Smooth muscle cell (in vitro differentiated cells): ENCODE measurements around the gene TRH. TPM values are rescaled to one million over a fixed set of nuclear protein-coding genes. Genes with fewer than 3 reads are reported as not detected.
"Not testable (repeated sequence)": the region's sequence is repeated elsewhere in the genome, so short reads cannot be mapped to it uniquely, and the experiment has no call there.

Experiments
- DNase-seq: peaks from one replicate; lab custom pipeline; 2025; ENCODE audit not compliant: unreplicated experiment; lab: John Stamatoyannopoulos, UW
- H2AFZ ChIP-seq: fragments of 200-600 bp; sonication (generic); 2 replicates; pipeline ENCODE4 v1.6.0; 2016; ENCODE audit warnings: antibody characterized with exemption, low read depth, mild to moderate bottlenecking
- H3F3A ChIP-seq: fragments of 200-600 bp; sonication (generic); 2 replicates; pipeline ENCODE4 v1.6.0; 2017; ENCODE audit warnings: antibody characterized with exemption, low read depth
- H3K27ac ChIP-seq: fragments of 200-600 bp; sonication (generic); 2 replicates; pipeline ENCODE4 v1.5.1; 2016; ENCODE audit warnings: low read depth, mild to moderate bottlenecking
- H3K27me3 ChIP-seq: fragments of 200-600 bp; sonication (generic); 2 replicates; pipeline ENCODE4 v1.6.1; 2016; ENCODE audit warnings: low read depth, mild to moderate bottlenecking
- H3K36me3 ChIP-seq: fragments of 200-600 bp; sonication (generic); 2 replicates; pipeline ENCODE4 v1.5.1; 2016; ENCODE audit warnings: low read depth
- H3K4me1 ChIP-seq: fragments of 200-600 bp; sonication (generic); 2 replicates; pipeline ENCODE4 v1.5.1; 2016; ENCODE audit warnings: low read depth
- H3K4me2 ChIP-seq: fragments of 200-600 bp; sonication (generic); 2 replicates; pipeline ENCODE4 v1.6.0; 2016; ENCODE audit warnings: mild to moderate bottlenecking
- H3K4me3 ChIP-seq: fragments of 200-600 bp; sonication (generic); 2 replicates; pipeline ENCODE4 v1.5.1; 2016; ENCODE audit warnings: mild to moderate bottlenecking
- H3K79me2 ChIP-seq: fragments of 200-600 bp; sonication (generic); 2 replicates; pipeline ENCODE4 v1.6.0; 2016; ENCODE audit warnings: low read depth, mild to moderate bottlenecking
- H3K9ac ChIP-seq: fragments of 200-600 bp; sonication (generic); 2 replicates; pipeline ENCODE4 v1.6.0; 2016; ENCODE audit warnings: low read depth
- H3K9me3 ChIP-seq: fragments of 200-600 bp; sonication (generic); replicated peaks from 2 replicates; pipeline ENCODE4 v1.5.1; 2016; ENCODE audit warnings: low read depth
- H4K20me1 ChIP-seq: fragments of 200-600 bp; sonication (generic); 2 replicates; pipeline ENCODE4 v1.6.0; 2016; ENCODE audit warnings: low read depth
- WGBS: methylation state at CpG from one replicate; pipeline ENCODE4 v1.1.7; 2016; ENCODE audit warnings: low lambda C conversion rate; 5-methylcytosine and 5-hydroxymethylcytosine counted together
- polyA plus RNA-seq: library from polyadenylated mRNA; unstranded; fragments of >200 nt; fragmentation: Nextera tagmentation; extraction: Ambion mirVana; gene quantifications from 2 replicates; pipeline ENCODE4 v1.2.1, GENCODE V29; 2016
- total RNA-seq: library from RNA; depleted of rRNA; stranded (reverse); fragments of >200 nt; gene quantifications from 2 replicates; pipeline ENCODE4 v1.2.3, GENCODE V29; 2014
- TF ChIP-seq, protein P1 (sequence below): fragments of 200-600 bp; sonication (generic); IDR thresholded peaks from 2 replicates; pipeline ENCODE4 v1.5.1; 2017; ENCODE audit warnings: borderline replicate concordance, mild to moderate bottlenecking, antibody characterized with exemption; ENCODE audit not compliant: insufficient read depth, poor library complexity, severe bottlenecking

The TRH gene
- total and polyA plus RNA-seq, 2 experiments from 2014 or later = not detected

DNA sequence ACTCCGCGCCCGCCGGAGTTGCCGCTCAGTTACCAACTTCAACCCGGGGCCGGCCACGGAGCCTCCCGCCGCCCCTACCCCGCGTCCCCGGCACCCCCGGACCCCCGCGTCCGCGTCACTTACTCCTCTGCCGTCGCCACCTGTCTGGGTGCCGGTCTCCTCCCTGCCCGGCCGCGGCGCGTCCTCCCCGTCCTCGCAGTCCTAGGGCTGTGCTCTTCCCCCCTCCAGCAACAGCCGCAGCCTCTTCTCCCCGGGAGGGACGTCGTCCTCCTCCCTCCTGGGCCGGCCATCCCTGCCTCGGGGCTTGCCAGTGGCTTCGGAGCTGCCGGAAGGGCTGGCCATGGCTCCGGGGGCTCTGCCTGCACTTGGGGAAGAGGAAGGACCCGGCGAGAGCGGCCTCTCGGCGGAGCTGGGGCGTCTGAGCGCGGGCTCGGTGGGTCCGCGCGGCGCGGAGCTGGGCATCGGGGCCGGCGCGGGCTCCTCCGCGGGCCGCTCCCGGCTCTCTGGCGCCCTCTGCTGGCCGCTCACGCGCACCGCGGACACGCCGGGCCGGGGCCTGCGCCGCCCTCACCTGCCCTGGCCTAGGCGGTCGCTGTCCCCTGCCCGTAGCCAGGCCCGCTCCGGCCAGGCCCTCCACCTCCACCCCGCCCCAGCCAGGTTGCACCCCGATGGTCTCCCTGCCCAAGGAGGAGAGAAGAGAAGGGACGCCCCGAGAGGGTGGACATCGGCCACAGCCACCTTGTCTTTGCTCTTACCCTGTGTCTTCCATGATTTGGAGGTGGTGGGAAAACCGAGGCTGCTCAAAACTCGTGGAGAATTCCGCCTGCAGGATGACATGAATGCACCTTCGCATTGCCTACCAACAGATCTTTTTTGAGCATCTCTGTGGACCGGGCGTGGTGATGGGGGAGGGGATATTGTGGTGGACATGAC lies 28.4 kb downstream of the TRH start:
- not testable (repeated sequence) for H3K27ac ChIP-seq, H4K20me1 ChIP-seq, H3K9me3 ChIP-seq, H3K36me3 ChIP-seq, H3F3A ChIP-seq, H3K79me2 ChIP-seq, H3K9ac ChIP-seq, H3K4me1 ChIP-seq
- peak overlapping the region; percentile 65 for H2AFZ ChIP-seq
- peak overlapping the region; percentile 56 for H3K4me3 ChIP-seq
- 11% methylated on average over 47 of the region's 86 CpGs for WGBS
- TF ChIP-seq, protein P1, sequence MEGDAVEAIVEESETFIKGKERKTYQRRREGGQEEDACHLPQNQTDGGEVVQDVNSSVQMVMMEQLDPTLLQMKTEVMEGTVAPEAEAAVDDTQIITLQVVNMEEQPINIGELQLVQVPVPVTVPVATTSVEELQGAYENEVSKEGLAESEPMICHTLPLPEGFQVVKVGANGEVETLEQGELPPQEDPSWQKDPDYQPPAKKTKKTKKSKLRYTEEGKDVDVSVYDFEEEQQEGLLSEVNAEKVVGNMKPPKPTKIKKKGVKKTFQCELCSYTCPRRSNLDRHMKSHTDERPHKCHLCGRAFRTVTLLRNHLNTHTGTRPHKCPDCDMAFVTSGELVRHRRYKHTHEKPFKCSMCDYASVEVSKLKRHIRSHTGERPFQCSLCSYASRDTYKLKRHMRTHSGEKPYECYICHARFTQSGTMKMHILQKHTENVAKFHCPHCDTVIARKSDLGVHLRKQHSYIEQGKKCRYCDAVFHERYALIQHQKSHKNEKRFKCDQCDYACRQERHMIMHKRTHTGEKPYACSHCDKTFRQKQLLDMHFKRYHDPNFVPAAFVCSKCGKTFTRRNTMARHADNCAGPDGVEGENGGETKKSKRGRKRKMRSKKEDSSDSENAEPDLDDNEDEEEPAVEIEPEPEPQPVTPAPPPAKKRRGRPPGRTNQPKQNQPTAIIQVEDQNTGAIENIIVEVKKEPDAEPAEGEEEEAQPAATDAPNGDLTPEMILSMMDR = peak; percentile 51
- DNase-seq = peak; percentile 17
- H3K4me2 ChIP-seq = peak overlapping the region; percentile 84
- H3K27me3 ChIP-seq = peaks cover 30% of the 10 kb centered on the region

GRCh38 chr3:130010556-130010955 lies 36.0 kb downstream of the TRH start:
- no peak overlapping the region for H2AFZ ChIP-seq
- no peaks in the 10 kb centered on the region for H3K79me2 ChIP-seq
- no peak overlapping the region for H3K9ac ChIP-seq
- H4K20me1 ChIP-seq = no peaks in the 10 kb centered on the region
- H3K4me3 ChIP-seq = no peak overlapping the region
- H3K4me1 ChIP-seq = no peaks in the 10 kb centered on the region
- TF ChIP-seq, protein P1 = no peak
- H3F3A ChIP-seq = no peaks in the 10 kb centered on the region
- DNase-seq = no peak
- WGBS = 92% methylated on average over 18 of the region's 19 CpGs
- H3K27me3 ChIP-seq = peaks cover 23% of the 10 kb centered on the region
- H3K9me3 ChIP-seq = no peaks in the 10 kb centered on the region
- no peak overlapping the region for H3K4me2 ChIP-seq
- H3K36me3 ChIP-seq = no peaks in the 10 kb centered on the region
- no peak overlapping the region for H3K27ac ChIP-seq

GRCh38 chr3:130012108-130012507 lies 37.6 kb downstream of the TRH start:
- H3K27ac ChIP-seq, H3K4me2 ChIP-seq, H3K9ac ChIP-seq, DNase-seq, H3K36me3 ChIP-seq, H3K79me2 ChIP-seq, H3K9me3 ChIP-seq, H4K20me1 ChIP-seq, H3K4me1 ChIP-seq, H3F3A ChIP-seq, H2AFZ ChIP-seq, H3K4me3 ChIP-seq: not testable (repeated sequence)
- H3K27me3 ChIP-seq = peaks cover 15% of the 10 kb centered on the region

- not testable (repeated sequence) for H3K27ac ChIP-seq, DNase-seq, H2AFZ ChIP-seq, H3K79me2 ChIP-seq, H4K20me1 ChIP-seq, H3F3A ChIP-seq, H3K36me3 ChIP-seq, H3K4me3 ChIP-seq, H3K9me3 ChIP-seq, H3K4me2 ChIP-seq, H3K4me1 ChIP-seq, H3K9ac ChIP-seq
- WGBS = 98% methylated on average over 21 of the region's 21 CpGs
- H3K27me3 ChIP-seq = peaks cover 12% of the 10 kb centered on the region
Measured at GRCh38 chr3:130013246-130013645, 38.7 kb downstream of the TRH start.
